ENCODE measurements around the gene SLIT3.

Gene SLIT3

DNA sequence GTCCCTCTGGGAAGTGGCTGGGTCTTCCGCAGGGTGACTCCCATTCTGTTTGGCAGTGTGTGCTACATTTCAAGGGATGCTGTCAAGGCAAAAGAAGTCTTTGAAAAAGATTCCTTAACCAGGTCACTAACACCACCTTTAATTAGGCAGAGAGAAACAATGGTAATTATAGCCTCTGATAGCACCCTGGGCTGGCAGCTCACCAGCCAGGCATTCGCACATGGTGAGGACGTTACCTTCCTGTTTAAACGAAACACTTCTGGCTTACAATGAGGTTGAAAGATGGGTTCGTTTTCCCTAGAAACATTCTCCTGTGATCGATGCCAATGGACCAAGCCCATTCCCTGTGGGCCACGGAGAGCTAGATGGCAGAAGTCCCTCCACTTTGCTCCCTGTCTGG is 491.7 kb downstream of the SLIT3 start:
- no peak for DNase-seq

GRCh38 chr5:168808051-168808616 is 492.8 kb downstream of the SLIT3 start:
- DNase-seq = no peak

DNA sequence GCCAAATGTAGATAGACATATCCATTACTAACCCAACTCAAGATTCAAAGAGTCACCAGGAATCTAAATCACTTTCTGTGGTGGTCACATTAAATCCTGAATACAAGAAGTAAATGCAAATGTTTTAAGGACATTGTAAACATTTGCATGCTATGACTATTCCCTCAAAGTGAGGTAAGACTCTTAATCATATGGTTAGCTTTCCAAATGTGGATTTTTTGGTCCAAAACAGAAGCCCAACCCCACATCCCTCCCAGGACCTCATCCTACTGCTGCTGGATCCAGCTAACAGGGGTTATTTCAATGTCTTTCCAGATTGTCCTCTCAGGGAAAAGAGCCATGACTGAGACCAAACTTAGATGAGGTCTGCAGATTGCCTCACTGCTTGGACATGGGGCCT is 493.7 kb downstream of the SLIT3 start:
- DNase-seq = no peak

- no peak for DNase-seq
Observed at GRCh38 chr5:168803541-168803940, 497.4 kb downstream of the SLIT3 start.

DNA sequence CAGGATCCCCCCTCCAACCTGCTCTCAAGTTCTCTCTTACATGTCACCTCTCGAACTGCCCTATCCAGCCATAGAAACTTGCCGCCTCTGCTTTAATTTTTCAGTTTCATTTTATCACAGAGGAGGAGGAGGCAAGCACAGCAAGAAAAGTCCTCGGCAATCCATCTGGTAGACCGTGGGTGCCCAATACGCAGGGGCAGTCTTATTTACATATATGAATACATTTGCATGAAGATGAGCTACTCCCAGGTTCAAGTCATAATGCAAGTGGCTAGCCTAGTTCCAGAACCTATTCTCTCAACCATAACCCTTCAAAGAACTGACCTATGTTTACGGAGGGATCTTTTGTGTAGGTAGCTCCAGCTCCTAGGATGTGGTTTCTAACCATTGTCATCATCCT is 498.6 kb downstream of the SLIT3 start:
- no peak for DNase-seq

DNA sequence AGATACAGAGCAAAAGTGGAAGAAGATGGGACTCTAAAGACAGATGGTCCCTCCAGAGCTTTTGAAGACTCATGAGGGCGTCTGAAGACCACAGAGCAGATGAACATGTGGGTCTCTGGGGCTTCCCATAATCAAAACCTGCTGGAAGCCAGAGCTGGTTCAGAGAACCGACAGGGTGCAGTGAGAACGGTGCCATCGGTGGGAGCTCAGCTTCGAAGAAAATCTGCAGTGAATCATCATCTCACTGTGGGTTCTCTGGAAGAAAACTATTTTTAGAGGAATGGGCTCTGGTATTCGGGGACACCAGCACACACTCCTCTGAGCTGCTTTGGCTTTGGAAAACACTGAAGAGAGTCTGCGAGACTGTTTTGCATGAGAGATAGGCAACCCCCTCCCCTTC is 499.4 kb downstream of the SLIT3 start:
- no peak for DNase-seq

- DNase-seq = no peak
Observed at GRCh38 chr5:168800701-168801100, 500.2 kb downstream of the SLIT3 start.

DNA sequence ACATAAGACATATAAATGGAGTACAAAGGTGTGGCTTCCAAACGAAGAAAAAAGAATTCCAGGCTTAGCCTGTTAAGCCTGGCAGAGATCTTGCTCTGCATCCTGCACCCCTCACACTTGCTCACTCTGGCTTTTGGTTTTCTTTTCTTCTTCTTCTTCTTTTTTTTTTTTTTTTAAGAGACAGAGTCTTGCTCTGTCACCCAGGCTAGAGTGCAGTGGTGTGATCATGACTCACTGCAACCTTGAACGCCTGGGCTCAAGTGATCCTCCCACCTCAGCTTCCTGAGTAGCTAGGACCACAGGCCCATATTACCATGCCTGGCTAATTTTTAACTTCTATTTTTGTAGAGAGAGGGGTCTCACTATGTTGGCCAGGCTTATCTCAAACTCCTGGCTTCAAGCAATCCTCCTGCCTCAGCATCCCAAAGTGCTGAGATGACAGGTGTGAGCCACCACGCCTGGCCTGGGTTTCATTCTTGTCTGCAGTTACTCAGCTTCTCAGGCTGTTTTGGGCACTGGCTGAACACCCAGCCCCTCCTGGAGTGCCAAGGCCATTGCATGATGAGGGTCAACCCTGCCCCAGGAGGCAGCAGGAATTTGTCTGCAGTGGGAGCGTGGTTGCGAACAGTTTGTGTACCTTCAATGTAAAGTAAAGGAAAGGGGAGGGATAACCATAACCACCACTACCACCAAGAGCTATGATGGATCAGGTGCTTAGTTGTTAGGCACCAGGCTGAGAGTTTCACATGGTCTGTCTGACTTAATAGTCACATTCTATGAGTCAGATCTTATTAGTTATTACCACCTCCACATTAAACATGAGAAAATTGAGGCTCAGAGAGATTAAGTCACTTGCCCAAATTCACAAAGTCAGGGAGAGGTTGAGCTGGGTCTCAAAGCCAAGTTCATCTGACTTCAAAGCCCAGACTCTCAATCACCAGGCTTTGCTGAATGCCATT is 502.6 kb downstream of the SLIT3 start:
- no peak for DNase-seq

- no peak for DNase-seq
Observed at GRCh38 chr5:168796593-168797580, 504.1 kb downstream of the SLIT3 start.

DNA sequence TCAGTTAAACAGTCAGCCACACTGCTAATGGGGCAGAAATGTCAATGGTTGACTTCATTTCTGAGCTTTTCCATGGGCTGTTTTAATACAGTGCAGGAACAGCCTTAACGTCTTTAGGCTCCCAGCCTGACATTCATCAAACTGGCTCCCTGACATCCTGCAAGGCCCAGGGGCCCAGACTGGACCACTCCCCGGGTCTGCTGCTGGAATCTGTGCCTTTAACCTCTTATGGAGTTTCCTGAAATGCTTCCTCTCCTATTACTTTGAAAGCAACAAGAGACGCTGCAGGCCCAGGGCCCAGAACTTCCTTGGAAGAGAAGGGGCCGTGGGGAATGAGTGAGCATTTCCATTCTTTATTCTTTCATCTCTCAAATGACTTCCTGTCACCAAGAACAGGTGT is 504.9 kb downstream of the SLIT3 start:
- no peak for DNase-seq

DNA sequence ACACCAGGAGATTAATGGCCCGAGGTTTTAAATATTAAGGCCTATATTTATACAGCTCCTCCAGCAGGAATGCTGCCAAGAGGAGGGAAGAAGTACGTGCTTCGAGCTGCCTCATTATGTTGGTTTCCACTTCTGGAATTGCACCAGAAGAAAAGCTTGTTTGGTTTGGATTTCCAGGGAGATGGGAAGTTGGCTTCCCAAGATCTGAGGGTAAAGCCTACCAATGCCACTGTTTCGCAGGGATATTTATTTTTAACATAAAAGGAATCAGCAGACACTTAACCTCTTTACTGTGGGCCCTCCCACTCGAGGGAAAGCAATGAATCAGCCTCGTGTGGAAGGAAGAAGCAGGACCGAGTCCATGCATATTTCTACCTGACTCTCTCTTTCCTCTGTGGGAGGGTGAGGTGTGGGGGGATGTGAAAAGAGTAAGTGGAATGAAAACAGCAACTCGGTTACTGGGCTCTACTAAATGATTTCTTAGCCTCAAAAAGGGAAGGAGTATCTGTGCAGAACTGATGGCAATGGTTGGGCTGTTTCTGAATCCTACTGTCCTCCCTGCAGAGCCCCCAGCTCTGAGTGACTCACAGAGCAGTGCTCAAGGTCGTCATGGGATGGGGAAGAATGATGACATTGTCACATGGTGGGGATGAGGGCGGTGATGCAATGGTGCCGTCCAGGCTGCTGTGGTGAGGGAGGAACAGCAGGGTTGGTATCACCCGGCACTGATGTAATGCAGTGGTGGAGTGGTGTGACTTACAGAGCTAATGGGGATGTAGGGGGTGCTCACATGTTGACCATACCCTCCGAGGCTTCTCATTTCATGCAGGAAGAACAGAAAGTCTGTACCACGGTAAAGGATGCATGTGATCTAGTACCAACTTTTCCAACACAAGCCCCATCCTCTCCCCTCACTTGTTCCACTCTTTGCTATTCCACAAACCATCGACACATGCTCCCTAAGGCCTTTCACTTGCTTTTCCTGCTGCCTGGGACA is 506.8 kb downstream of the SLIT3 start:
- no peak for DNase-seq

DNA sequence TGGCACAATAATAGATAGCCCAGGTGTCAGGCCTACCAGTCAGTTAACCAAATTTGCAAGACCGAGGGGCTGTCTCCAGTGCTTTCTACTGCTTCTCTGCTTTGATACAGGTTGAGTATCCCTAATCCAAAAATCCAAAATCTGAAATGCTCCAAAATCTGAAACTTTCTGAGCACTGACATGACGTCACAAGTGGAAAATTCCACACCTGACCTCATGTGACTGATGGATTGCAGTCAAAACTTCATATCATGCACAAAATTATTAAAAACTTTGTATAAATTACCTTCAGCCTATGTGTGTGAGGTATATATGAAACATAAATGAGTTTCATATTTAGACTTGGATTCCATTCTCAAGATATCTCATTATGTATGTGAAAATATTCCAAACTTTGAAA is 508.3 kb downstream of the SLIT3 start:
- DNase-seq = no peak

- no peak for DNase-seq
Observed at GRCh38 chr5:168790671-168791250, 510.2 kb downstream of the SLIT3 start.

DNA sequence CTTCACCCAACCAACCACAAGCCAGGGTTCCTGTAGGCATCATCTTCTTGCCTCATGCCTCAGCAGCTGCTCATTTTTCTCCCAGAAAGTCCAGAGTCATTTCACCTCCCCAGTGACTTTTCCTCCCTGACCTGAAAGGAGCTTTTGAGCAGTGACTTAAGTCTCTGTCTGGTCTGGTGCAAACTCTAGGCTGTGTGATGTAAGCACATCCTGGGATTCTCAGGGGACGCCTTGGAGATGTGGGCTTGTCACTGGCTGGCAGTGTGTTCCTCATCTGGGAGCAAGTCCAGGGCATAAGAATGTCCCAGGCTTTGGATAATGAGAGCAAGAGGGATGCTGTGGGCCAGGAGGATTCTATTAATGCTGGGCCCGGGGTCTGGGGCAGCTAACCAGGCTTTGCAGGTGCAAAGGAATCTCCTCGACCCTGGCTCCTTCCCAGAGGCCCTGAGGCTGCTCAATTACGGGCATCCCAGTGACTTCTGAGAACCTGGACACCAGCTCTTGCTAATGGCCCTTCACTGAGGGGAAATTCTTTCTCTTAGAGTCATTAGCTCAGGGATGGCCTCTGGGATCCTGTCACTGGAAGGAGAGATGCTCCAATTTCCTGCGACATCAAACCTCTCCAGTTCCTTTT is 510.8 kb downstream of the SLIT3 start:
- DNase-seq = no peak

- DNase-seq = no peak
Observed at GRCh38 chr5:168788786-168789185, 512.2 kb downstream of the SLIT3 start.

DNA sequence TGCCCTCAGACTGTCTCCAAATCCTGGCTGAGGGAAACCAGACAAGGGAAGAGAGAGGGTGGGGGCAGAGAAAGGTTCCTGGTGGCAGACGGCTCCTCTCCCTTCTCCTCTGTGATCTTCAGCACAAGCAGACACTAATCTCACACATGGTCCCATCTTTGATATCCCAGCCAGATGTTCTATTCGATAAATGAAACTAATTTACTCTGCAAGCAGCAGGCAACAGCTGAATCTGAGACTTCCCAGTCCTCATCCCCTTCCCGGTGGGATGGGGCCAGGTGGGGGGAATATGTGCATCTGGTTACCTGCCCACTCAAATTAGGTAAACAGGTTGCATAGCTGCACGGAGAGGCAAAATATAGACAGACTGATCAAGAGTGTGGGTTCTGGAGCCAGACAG is 512.8 kb downstream of the SLIT3 start:
- DNase-seq = no peak

- no peak for DNase-seq
Observed at GRCh38 chr5:168786147-168786546, 514.8 kb downstream of the SLIT3 start.

DNA sequence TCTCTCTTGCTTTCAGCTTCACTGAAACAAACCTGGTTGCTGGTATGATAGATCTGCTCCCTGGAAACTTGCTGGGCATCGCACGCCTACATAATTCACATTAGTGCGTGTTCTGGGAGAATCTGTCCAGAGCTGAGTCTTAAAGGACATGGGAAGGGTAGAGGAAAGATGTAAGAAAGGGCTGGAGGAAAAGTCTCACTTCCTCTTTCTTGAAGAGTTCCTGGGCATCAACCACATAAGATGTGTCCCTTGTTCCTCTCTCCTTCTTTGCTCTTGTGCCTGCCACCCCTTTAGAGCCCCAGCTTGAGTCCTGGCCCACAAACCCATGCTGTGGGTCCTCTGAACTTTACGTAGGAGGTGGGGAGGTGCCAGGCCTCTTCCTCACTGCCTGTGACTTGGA is 516.5 kb downstream of the SLIT3 start:
- DNase-seq = no peak

GRCh38 chr5:168781941-168782571 is 518.9 kb downstream of the SLIT3 start:
- no peak for DNase-seq

DNA sequence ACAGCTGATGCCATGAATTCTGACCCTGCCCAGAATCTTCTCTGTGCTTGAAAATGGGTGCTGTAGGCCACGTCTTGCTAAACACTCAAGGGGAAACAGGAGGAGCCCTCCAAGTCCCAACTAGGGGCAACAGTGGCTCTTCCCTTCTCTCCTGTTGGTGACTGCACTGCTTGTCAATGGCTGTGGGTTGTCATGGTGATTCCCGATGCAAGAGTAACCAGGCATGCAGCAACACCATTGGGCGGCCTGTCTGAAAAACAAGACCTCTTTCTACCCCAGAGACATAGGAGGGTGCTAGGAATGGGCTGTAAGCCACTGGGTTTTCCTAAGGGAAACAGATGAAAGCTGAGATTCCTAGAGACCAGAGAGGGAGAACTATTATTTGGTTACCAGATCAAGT is 520.1 kb downstream of the SLIT3 start:
- DNase-seq = no peak

DNA sequence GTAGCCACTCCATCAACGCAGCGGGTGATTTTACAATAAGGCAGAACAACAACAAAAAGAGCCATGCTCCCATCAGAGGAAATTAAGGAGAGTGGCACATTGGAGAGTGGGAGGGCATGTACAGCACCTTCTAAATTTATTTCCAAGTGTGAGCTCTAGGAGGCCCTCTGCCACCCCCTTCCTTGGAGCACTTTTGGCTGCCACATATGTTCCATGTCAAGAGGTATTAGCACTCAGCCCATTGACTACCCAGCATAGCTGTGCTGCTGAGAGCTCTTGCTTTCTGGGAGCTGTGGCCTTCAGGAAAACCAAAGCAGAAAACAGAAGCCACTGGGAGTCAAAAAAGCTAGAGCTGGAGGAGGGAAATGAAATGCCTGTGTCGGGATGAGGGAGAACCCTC is 521.6 kb downstream of the SLIT3 start:
- DNase-seq = no peak

Measured in stimulated activated naive CD4-positive, alpha-beta T cell treated with Interleukin-2 at 50 U/mL for 16 hours (primary cell).